GM19467 (cell line): Measurements from ENCODE around the gene GNL3L.
"Not testable (repeated sequence)": the region's sequence is repeated elsewhere in the genome, so short reads cannot be mapped to it uniquely, and the experiment has no call there.

ENCODE experiments used
- ATAC-seq: cut with Tn5 transposase; IDR thresholded peaks from one replicate; pipeline ENCODE4 v1.9.1; 2021; ENCODE audit warnings: mild to moderate bottlenecking, moderate library complexity; ENCODE audit not compliant: unreplicated experiment

The GNL3L gene, protein sequence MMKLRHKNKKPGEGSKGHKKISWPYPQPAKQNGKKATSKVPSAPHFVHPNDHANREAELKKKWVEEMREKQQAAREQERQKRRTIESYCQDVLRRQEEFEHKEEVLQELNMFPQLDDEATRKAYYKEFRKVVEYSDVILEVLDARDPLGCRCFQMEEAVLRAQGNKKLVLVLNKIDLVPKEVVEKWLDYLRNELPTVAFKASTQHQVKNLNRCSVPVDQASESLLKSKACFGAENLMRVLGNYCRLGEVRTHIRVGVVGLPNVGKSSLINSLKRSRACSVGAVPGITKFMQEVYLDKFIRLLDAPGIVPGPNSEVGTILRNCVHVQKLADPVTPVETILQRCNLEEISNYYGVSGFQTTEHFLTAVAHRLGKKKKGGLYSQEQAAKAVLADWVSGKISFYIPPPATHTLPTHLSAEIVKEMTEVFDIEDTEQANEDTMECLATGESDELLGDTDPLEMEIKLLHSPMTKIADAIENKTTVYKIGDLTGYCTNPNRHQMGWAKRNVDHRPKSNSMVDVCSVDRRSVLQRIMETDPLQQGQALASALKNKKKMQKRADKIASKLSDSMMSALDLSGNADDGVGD

DNA sequence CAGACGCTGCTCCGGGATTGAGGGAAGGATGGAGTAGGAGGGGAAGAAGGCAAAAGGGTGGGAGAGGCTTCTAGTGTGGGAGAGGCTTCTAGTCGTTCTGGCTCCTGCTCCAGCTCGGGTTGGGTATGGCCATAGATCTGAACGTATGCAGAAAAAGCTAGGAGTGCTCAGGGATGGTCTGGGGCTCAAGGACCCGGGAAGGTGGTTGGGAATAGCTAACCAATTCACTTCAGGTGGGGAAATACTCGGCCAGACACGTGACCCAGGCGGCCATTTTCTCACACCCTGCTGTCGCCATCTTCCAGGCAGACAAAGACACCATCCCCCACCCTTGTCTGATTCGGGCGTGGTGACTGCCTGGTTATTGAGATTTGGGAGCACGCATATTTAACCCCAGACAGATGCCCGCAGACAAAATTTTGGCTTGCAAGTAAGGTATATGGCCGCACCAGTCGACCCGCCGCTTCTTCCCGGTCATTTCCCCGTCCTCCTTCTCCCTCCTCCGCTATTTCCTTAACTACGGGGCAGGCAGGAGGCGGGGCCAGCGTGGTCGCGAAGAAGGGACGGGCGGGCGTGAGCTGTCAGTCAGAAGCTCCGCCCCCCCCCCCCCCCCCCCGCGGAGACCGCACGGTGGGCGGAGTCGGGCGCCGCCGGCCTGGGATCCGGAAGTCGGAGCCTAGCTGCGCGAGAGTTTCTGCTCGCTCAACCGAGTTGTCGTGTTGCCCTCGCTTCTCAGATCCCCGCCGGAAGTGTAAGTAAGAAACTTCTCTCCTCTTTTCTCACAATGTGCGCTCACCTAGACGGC lies at the start of gene GNL3L:
Gene GNL3L, plus strand, starts transcription at position 668 of the 805 bp plus-strand sequence. CDS start 2,348 bp downstream, outside the sequence.
- peak; percentile 84 for ATAC-seq

DNA sequence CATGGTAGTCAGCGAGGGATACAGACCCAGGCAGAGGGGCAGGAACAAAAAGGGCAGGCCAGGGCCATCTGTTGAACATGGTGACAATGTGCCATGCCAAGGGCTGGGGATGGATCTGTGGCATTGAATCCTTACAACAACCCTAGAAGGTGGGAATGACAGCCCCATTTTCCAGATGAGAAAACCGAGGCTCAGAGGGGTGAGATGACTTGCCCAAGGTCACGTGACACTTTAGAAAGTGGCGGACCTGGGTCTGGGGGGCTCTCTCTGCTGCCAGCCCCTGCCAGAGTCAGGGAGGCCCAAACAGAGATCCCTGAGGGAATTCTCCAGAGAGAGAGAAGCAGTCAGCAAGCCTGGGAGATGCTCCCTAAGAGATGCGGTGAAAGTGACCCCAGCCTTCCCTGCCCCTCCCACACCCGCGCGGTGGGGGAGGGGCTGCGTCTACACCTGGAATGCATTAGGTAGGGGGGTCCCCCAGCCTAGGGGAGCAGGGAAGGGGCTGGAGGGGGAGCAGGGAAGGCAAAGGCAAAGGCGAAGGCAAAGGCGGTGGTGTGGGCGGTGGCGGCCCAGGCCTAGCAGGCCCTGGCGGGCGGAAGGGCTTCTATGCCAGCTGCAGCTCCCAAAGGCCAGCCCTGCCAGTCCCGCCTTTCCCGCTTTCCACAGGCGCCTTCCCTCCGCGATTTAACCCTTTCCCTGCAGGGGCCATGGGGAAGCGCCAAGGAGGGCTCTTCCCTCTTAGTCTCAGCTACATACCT lies 47.0 kb upstream of the GNL3L start:
- ATAC-seq = no peak

DNA sequence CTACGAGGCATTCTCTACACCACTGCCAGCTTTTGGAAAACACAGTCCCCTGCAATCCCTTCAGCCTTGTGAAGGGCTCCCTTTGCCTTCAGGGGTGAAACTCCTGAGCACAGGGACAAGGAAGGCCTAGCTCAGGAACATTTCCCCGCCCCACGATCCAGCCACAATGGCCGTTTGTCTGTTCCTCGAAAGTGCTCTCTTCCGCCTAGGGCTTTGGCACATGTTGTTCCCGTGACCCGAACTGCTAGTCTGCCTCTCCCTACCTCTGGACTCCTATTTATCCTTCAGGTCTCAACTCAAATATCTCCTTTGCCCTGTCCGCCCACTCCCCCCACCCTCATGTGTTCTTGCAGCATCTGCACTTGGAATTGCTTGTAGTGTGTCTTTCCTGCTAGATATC lies 46.1 kb upstream of the GNL3L start:
- no peak for ATAC-seq

- ATAC-seq = no peak
Observed at GRCh38 chrX:54484666-54485065, 45.4 kb upstream of the GNL3L start.

DNA sequence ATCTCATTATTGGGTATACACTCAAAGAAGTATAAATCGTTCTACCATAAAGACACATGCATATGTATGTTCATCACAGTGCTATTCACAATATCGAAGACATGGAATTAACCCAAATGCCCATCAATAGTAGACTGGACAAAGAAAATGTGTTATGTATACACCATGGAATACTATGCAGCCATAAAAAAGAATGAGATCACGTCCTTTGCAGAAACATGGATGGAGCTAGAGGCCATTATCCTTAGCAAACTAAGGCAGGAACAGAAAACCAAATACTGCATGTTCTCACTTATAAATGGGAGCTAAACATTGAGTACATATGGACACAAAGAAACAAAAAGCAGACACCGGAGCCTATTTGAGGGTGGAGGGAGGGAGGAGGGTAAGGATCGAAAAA lies 40.2 kb upstream of the GNL3L start:
- not testable (repeated sequence) for ATAC-seq

GRCh38 chrX:54492340-54492739 lies 37.7 kb upstream of the GNL3L start:
- ATAC-seq = no peak

DNA sequence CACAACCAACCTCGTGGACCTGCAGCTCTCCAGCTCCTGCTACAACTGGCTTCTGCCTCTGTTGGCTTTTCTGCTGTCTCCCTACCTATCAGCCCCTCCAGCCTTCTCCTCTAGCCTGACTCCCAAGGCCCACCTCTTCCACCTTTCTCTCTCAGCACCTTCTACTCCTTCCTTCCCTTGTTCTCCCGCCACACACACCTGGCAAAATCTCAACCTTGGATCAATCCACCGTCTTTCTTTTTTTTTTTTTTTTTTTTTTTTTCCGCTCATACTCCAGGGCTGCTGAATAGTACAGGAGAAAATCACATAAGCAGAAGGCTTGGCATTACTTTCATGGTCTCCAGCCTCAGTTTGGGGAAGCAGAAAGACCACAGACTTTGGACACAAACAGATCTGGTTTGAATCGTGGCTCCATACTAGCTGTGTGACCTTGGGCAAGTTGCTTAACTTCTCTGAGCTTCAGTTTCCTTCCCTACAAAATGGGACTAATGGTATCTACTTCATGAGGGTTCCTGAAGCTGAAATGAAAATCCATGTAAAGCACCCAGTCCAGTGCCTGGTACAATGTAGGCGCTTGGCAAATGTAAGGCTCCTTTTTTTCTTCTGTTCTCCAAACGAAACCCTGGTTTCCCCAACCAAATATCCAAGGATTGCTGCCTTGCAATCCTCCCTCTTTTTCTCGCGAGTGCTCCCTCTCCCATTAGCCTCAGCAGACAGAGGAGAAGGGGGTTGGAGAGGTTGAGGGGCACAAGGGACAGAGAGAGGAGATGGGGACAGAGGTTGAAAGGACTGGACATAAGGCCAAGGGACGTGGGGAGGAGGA lies 35.6 kb upstream of the GNL3L start:
- ATAC-seq = no peak

- ATAC-seq = no peak
Observed at GRCh38 chrX:54494989-54495813, 34.8 kb upstream of the GNL3L start.

- no peak for ATAC-seq
Observed at GRCh38 chrX:54495814-54496516, 34.1 kb upstream of the GNL3L start, which contains the start of gene FGD1. Gene FGD1 (minus strand): TSS chrX:54496234. CDS start chrX:54495432, 802 bp downstream.

- no peak for ATAC-seq
Observed at GRCh38 chrX:54496517-54496852, 33.5 kb upstream of the GNL3L start.

- no peak for ATAC-seq
Observed at GRCh38 chrX:54496936-54497335, 33.1 kb upstream of the GNL3L start.

DNA sequence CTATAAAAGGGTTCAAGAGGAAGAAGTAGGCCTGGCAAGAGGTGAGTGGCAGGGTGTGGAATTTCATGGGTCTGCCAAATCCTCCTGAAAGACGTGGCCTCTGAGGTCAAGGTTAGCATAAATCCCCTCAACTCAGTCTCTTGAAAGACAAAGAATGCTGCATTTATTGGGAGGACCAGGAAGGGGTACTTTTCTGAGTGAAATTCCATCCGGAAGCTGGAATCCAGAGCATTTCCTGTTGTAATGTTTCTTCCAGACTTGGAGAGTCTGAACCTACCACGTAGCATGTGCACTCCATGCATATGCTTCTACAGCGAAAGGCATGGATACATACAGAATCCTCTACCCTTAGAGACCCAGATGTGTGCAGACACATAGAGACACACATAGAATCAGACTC lies 20.6 kb upstream of the GNL3L start:
- no peak for ATAC-seq

DNA sequence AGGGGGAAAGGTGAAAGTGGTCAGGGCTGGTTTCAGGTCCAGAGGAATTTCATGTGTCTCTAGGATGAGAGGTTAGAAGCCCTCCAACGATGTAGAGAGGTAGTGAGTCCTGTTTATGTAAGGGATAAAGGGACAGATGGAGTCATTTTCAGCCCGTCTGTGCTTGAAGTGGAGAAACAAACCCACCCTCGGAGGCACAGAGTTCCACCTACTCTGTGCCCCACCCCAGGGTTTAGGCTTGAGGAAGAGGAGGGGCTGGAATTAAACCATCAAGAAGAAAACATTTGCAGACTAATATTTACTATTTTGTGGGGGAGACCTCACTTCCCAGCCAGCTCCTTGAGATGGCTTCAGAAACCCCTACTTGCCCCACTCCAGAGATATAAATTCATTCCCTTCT lies 868 bp upstream of the GNL3L start:
- no peak for ATAC-seq

DNA sequence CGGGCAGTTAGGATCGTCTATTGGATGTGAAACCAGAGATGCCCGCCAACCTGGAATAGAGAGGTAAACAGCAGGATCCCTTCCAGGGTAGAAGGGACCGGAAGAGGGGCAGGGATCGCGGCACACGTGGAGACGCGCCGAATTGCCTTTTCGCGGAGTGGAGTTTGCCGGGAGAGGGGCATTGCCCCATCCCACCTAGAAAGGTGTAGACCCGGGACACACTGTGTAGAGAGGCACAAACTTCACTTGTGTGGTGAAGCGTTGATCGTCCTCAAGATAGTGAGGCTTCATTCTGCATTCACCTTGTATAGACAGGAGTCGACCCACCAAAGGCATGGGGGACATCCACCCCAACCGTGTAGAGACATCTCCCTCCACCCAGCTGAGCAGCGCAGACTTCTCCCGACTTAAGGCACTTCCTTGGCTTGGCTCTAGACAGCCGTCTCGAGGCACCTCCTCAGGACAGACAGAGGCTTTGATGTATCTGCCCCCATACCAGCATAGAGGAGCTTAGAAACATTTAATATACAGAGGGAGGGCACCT lies 410 bp downstream of the GNL3L start:
- peak; percentile 21 for ATAC-seq

- ATAC-seq = no peak
Observed at GRCh38 chrX:54534271-54534670, 4.3 kb downstream of the GNL3L start.

DNA sequence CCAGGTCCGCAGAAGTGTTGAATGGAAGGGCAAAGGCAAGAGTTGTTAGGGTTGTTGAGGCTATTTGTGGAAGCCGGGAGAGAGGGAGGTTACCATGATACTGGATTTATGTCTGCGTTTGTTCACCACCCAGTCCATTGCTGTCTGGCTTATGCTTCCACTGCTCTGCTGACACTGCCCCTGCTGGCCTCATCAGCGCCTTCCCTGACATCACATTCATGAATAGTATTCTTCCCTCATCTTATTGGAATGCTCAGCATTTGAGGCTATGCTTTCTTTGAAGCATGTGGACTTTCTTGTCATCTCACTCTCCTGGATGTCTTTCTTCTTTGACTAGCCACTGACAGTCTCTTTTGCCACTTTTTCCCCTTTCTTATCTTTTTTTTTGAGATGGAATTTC lies 10.3 kb downstream of the GNL3L start:
- no peak for ATAC-seq

DNA sequence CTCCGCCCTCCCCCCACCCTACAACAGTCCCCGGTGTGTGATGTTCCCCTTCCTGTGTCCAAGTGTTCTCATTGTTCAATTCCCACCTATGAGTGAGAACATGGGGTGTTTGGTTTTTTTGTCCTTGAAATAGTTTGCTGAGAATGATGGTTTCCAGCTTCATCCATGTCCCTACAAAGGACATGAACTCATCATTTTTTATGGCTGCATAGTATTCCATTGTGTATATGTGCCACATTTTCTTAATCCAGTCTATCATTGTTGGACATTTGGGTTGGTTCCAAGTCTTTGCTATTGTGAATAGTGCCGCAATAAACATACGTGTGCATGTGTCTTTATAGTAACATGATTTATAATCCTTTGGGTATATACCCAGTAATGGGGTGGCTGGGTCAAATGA lies 12.2 kb downstream of the GNL3L start:
- ATAC-seq = not testable (repeated sequence)

DNA sequence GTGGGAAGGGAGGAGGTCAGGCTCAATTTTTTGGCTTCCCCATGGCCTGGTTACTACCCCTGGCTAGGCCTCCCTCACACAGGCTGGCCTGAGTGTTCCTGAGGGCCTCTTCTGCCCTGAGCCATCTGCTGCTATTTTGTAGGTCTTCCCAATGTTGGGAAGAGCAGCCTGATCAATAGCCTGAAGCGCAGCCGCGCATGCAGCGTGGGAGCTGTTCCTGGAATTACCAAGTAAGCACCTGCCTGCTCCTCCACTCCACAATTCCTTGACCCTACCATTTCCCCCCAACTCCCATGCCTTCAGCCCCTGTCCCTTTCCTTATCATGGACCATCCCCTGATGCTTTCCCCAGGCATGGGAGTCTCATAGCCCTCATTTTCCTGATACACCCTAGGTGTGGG lies 20.8 kb downstream of the GNL3L start:
- ATAC-seq = no peak
